Neural cell (in vitro differentiated cells): ENCODE data around the gene SNUPN. TPM values are rescaled to one million over a fixed set of nuclear protein-coding genes. Genes with fewer than 3 reads are reported as not detected.

Experiments
- H2AFZ ChIP-seq: fragments of 200-600, 300-800 bp; sonication (generic), shearing (Covaris generic); 2 replicates; pipeline ENCODE4 v1.6.0; 2014; ENCODE audit warnings: low read depth, mild to moderate bottlenecking, antibody characterized with exemption, low read length, moderate library complexity
- H3F3A ChIP-seq: fragments of 200-600 bp; shearing (Covaris generic); 2 replicates; pipeline ENCODE4 v1.6.1; 2016; ENCODE audit warnings: mild to moderate bottlenecking, moderate library complexity, mixed read lengths, antibody characterized with exemption, low read length; ENCODE audit not compliant: insufficient read depth, poor library complexity, severe bottlenecking
- H3K27ac ChIP-seq: fragments of 200-600, 300-800 bp; sonication (generic), shearing (Covaris generic); 2 replicates; pipeline ENCODE4 v1.5.1; 2014; ENCODE audit warnings: mild to moderate bottlenecking, low read length, moderate library complexity
- H3K27me3 ChIP-seq: fragments of 300-800, 200-600 bp; sonication (generic), shearing (Covaris generic); 2 replicates; pipeline ENCODE4 v1.6.0; 2014; ENCODE audit warnings: mild to moderate bottlenecking, low read depth, low read length, moderate library complexity; ENCODE audit not compliant: insufficient read depth
- H3K36me3 ChIP-seq: fragments of 300-800, 200-600 bp; sonication (generic), shearing (Covaris generic); 2 replicates; pipeline ENCODE4 v1.5.1; 2014; ENCODE audit warnings: mild to moderate bottlenecking, antibody characterized with exemption, low read length, moderate library complexity; ENCODE audit not compliant: insufficient read depth
- H3K4me2 ChIP-seq: fragments of 300-800, 200-600 bp; sonication (generic), shearing (Covaris generic); 2 replicates; pipeline ENCODE4 v1.6.0; 2014; ENCODE audit warnings: mild to moderate bottlenecking, low read length
- H3K4me3 ChIP-seq: fragments of 300-800, 200-600 bp; sonication (generic), shearing (Covaris generic); 2 replicates; pipeline ENCODE4 v1.5.1; 2014; ENCODE audit warnings: mild to moderate bottlenecking, low read length, moderate library complexity
- H3K79me2 ChIP-seq: fragments of 200-600 bp; shearing (Covaris generic); replicated peaks from 2 replicates; pipeline ENCODE4 v1.6.0; 2014; ENCODE audit warnings: mild to moderate bottlenecking, low read length, moderate library complexity; ENCODE audit not compliant: insufficient read depth
- H3K9ac ChIP-seq: fragments of 300-800, 200-600 bp; sonication (generic), shearing (Covaris generic); 2 replicates; pipeline ENCODE4 v1.6.1; 2016; ENCODE audit warnings: mild to moderate bottlenecking, low read length, mixed read lengths
- H3K9me2 ChIP-seq: fragments of 200-600 bp; shearing (Covaris generic); 2 replicates; pipeline ENCODE4 v1.6.1; 2016; ENCODE audit warnings: mild to moderate bottlenecking, low read length, mixed read lengths; ENCODE audit not compliant: insufficient read depth
- H3K9me3 ChIP-seq: fragments of 200-600, 300-800 bp; sonication (generic), shearing (Covaris generic); 2 replicates; pipeline ENCODE4 v1.6.1; 2016; ENCODE audit warnings: mild to moderate bottlenecking, mixed run types, low read length, moderate library complexity, mixed read lengths
- H4K20me1 ChIP-seq: fragments of 200-600 bp; shearing (Covaris generic); 2 replicates; pipeline ENCODE4 v1.6.1; 2016; ENCODE audit warnings: mild to moderate bottlenecking, mixed run types; ENCODE audit not compliant: insufficient read depth
- CTCF ChIP-seq: fragments of 450-650 bp; IDR thresholded peaks from 2 replicates; pipeline ENCODE4 v1.5.1; 2014; ENCODE audit warnings: antibody characterized with exemption, mild to moderate bottlenecking, moderate library complexity; ENCODE audit not compliant: poor library complexity, severe bottlenecking
- EP300 ChIP-seq: fragments of 450-650 bp; conservative IDR thresholded peaks from 2 replicates; pipeline ENCODE4 v1.6.1; 2014; ENCODE audit warnings: antibody characterized with exemption, mild to moderate bottlenecking, moderate library complexity; ENCODE audit not compliant: poor library complexity, severe bottlenecking
- EZH2 ChIP-seq: fragments of 200-600, 300-800 bp; shearing (Covaris generic), sonication (generic); IDR thresholded peaks from 2 replicates; pipeline ENCODE4 v1.6.1; 2014; ENCODE audit warnings: antibody characterized with exemption, low read length, borderline replicate concordance, mild to moderate bottlenecking; ENCODE audit not compliant: insufficient read depth, poor library complexity, severe bottlenecking
- MXI1 ChIP-seq: fragments of 450-650 bp; conservative IDR thresholded peaks from 2 replicates; pipeline ENCODE4 v1.6.1; 2014; ENCODE audit warnings: antibody characterized with exemption, mild to moderate bottlenecking; ENCODE audit not compliant: poor library complexity, severe bottlenecking
- POLR2AphosphoS5 ChIP-seq: IDR thresholded peaks from 2 replicates; pipeline ENCODE4 v1.6.1; 2012
- RAD21 ChIP-seq: fragments of 450-650 bp; conservative IDR thresholded peaks from 2 replicates; pipeline ENCODE4 v1.6.1; 2014; ENCODE audit warnings: antibody characterized with exemption, mild to moderate bottlenecking, moderate library complexity
- REST ChIP-seq: IDR thresholded peaks from 2 replicates; pipeline ENCODE4 v1.6.1; 2012; ENCODE audit warnings: borderline replicate concordance
- SMC3 ChIP-seq: fragments of 450-650 bp; conservative IDR thresholded peaks from 2 replicates; pipeline ENCODE4 v1.6.1; 2014; ENCODE audit warnings: antibody characterized with exemption, mild to moderate bottlenecking, moderate library complexity; ENCODE audit not compliant: poor library complexity
- TAF1 ChIP-seq: IDR thresholded peaks from 2 replicates; pipeline ENCODE4 v1.6.1; 2012; ENCODE audit warnings: low read depth
- polyA plus RNA-seq: library from polyadenylated mRNA; depleted of rRNA; stranded (reverse); fragments of >200 nt; gene quantifications from 2 replicates; pipeline ENCODE4 v1.2.3, GENCODE V29; 2014

Gene SNUPN
- polyA plus RNA-seq, 1 donor from 2014 or later, result 19.0 TPM

GRCh38 chr15:75649045-75649761 lies 23.7 kb upstream of the SNUPN start:
- no peaks in the 10 kb centered on the region for H3K9me2 ChIP-seq
- H3K27ac ChIP-seq, result no peak overlapping the region
- no peaks in the 10 kb centered on the region for H3K36me3 ChIP-seq
- H3K4me3 ChIP-seq, result no peak overlapping the region
- H3K9ac ChIP-seq, result no peak overlapping the region
- no peaks in the 10 kb centered on the region for H3K9me3 ChIP-seq
- H3K27me3 ChIP-seq, result peaks cover 27% of the 10 kb centered on the region
- peaks cover 4% of the 10 kb centered on the region for H3K79me2 ChIP-seq
- H3K4me2 ChIP-seq, result no peak overlapping the region
- H2AFZ ChIP-seq, result no peak overlapping the region
- TF ChIP-seq CTCF (no peak), POLR2AphosphoS5 (no peak), TAF1 (no peak), EP300 (no peak), EZH2 (no peak), SMC3 (no peak), REST (no peak), RAD21 (no peak)
- no peaks in the 10 kb centered on the region for H3F3A ChIP-seq
- no peaks in the 10 kb centered on the region for H4K20me1 ChIP-seq

- H3K9me2 ChIP-seq, result no peaks in the 10 kb centered on the region
- no peaks in the 10 kb centered on the region for H3K36me3 ChIP-seq
- no peaks in the 10 kb centered on the region for H3K9me3 ChIP-seq
- peak overlapping the region; percentile 82 for H3K4me3 ChIP-seq
- TF ChIP-seq MXI1 (no peak), REST (no peak), EP300 (no peak)
- H3K27ac ChIP-seq, result no peak overlapping the region
- H3F3A ChIP-seq, result no peaks in the 10 kb centered on the region
- H3K9ac ChIP-seq, result peak overlapping the region; percentile 48
- H2AFZ ChIP-seq, result no peak overlapping the region
- H4K20me1 ChIP-seq, result no peaks in the 10 kb centered on the region
- H3K4me2 ChIP-seq, result peak overlapping the region; percentile 50
- peaks cover 4% of the 10 kb centered on the region for H3K79me2 ChIP-seq
- H3K27me3 ChIP-seq, result peaks cover 27% of the 10 kb centered on the region
Observed at GRCh38 chr15:75648156-75649000, 22.9 kb upstream of the SNUPN start.
